HG03378 (cell line): ENCODE measurements around the gene ARMH2.

ENCODE experiments used
- ATAC-seq: cut with Tn5 transposase; IDR thresholded peaks from one replicate; pipeline ENCODE4 v1.9.1; 2021; ENCODE audit warnings: mild to moderate bottlenecking, moderate library complexity; ENCODE audit not compliant: unreplicated experiment

The ARMH2 gene

GRCh38 chr6:24798740-24799540 lies at the start of gene ARMH2:
ARMH2 (minus strand) TSS chr6:24798917; CDS start chr6:24798857, 60 bp downstream.
- ATAC-seq: no peak

- ATAC-seq: no peak
Observed at GRCh38 chr6:24848461-24848860, 49.7 kb upstream of the ARMH2 start.

- ATAC-seq: no peak
Observed at GRCh38 chr6:24847402-24847801, 48.7 kb upstream of the ARMH2 start.

GRCh38 chr6:24845578-24845977 lies 46.9 kb upstream of the ARMH2 start:
- ATAC-seq: no peak

GRCh38 chr6:24844903-24845302 lies 46.2 kb upstream of the ARMH2 start:
- no peak for ATAC-seq

- no peak for ATAC-seq
Observed at GRCh38 chr6:24844061-24844460, 45.3 kb upstream of the ARMH2 start.

GRCh38 chr6:24840187-24840586 lies 41.5 kb upstream of the ARMH2 start:
- ATAC-seq: no peak

GRCh38 chr6:24838994-24839393 lies 40.3 kb upstream of the ARMH2 start:
- ATAC-seq: no peak

- ATAC-seq: no peak
Observed at GRCh38 chr6:24838081-24838480, 39.4 kb upstream of the ARMH2 start.

- no peak for ATAC-seq
Observed at GRCh38 chr6:24836109-24836508, 37.4 kb upstream of the ARMH2 start.

GRCh38 chr6:24833711-24834386 lies 35.1 kb upstream of the ARMH2 start:
- no peak for ATAC-seq

- no peak for ATAC-seq
Observed at GRCh38 chr6:24832794-24833193, 34.1 kb upstream of the ARMH2 start.

GRCh38 chr6:24831771-24832716 lies 33.3 kb upstream of the ARMH2 start:
- ATAC-seq: no peak

- ATAC-seq: no peak
Observed at GRCh38 chr6:24829657-24830056, 30.9 kb upstream of the ARMH2 start.

GRCh38 chr6:24827970-24828369 lies 29.3 kb upstream of the ARMH2 start:
- no peak for ATAC-seq

- no peak for ATAC-seq
Observed at GRCh38 chr6:24827162-24827561, 28.4 kb upstream of the ARMH2 start.

- ATAC-seq: no peak
Observed at GRCh38 chr6:24825130-24825630, 26.5 kb upstream of the ARMH2 start.

- ATAC-seq: no peak
Observed at GRCh38 chr6:24824142-24824938, 25.6 kb upstream of the ARMH2 start.

- ATAC-seq: no peak
Observed at GRCh38 chr6:24823185-24823584, 24.5 kb upstream of the ARMH2 start.

GRCh38 chr6:24822696-24823095 lies 24.0 kb upstream of the ARMH2 start:
- ATAC-seq: no peak
